ENCODE measurements around the gene HYCC2. TPM values are rescaled to one million over a fixed set of nuclear protein-coding genes. Genes with fewer than 3 reads are reported as not detected.
"Not testable (repeated sequence)": the region's sequence is repeated elsewhere in the genome, so short reads cannot be mapped to it uniquely, and the experiment has no call there.

Gene HYCC2
- total RNA-seq, 2 donors from 2014 or later, result 13.6 to 16.3 TPM

- no peaks in the 10 kb centered on the region for H3K27me3 ChIP-seq (replicated peaks; ENCODE audit: insufficient read depth)
- intact Hi-C loops (cut with DNase I), result no loop called here
- WGBS, result 94% methylated on average over 10 of the region's 10 CpGs
- TF ChIP-seq POLR2AphosphoS5 (IDR thresholded peaks at IDR 0.05) (no peak), CTCF (IDR thresholded peaks at IDR 0.05) (no peak), POLR2A (IDR thresholded peaks at IDR 0.05) (no peak)
- no peak for DNase-seq (ENCODE audit: low spot score)
- H3K4me3 ChIP-seq, result no peak overlapping the region
- no peaks in the 10 kb centered on the region for H3K4me1 ChIP-seq (replicated peaks)
- no peaks in the 10 kb centered on the region for H3K9me3 ChIP-seq
- no peaks in the 10 kb centered on the region for H3K36me3 ChIP-seq
- no peak overlapping the region for H3K27ac ChIP-seq
Measured at GRCh38 chr2:201059961-201060755, 11.3 kb downstream of the HYCC2 start.

GRCh38 chr2:201058914-201059313 is 12.6 kb downstream of the HYCC2 start:
- no peak for DNase-seq (ENCODE audit: low spot score)
- H3K27ac ChIP-seq, result no peak overlapping the region
- no peaks in the 10 kb centered on the region for H3K27me3 ChIP-seq (replicated peaks; ENCODE audit: insufficient read depth)
- H3K4me3 ChIP-seq, result no peak overlapping the region
- no peaks in the 10 kb centered on the region for H3K36me3 ChIP-seq
- TF ChIP-seq CTCF (IDR thresholded peaks at IDR 0.05), result no peak
- TF ChIP-seq POLR2AphosphoS5 (IDR thresholded peaks at IDR 0.05), result no peak
- no peak for TF ChIP-seq POLR2A (IDR thresholded peaks at IDR 0.05)
- intact Hi-C loops (cut with DNase I), result no loop called here
- WGBS, result 96% methylated on average over 1 of the region's 1 CpG
- H3K4me1 ChIP-seq (replicated peaks), result no peaks in the 10 kb centered on the region
- H3K9me3 ChIP-seq, result no peaks in the 10 kb centered on the region

GRCh38 chr2:201057715-201058248 is 13.7 kb downstream of the HYCC2 start:
- intact Hi-C loops (cut with DNase I), result no loop called here
- no peaks in the 10 kb centered on the region for H3K4me1 ChIP-seq (replicated peaks)
- H3K27me3 ChIP-seq (replicated peaks; ENCODE audit: insufficient read depth), result no peaks in the 10 kb centered on the region
- TF ChIP-seq POLR2A (IDR thresholded peaks at IDR 0.05) (no peak), POLR2AphosphoS5 (IDR thresholded peaks at IDR 0.05) (no peak), CTCF (IDR thresholded peaks at IDR 0.05) (no peak)
- H3K9me3 ChIP-seq, result no peaks in the 10 kb centered on the region
- 50% methylated on average over 4 of the region's 4 CpGs for WGBS
- H3K27ac ChIP-seq, result no peak overlapping the region
- DNase-seq (ENCODE audit: low spot score), result no peak
- H3K36me3 ChIP-seq, result no peaks in the 10 kb centered on the region
- H3K4me3 ChIP-seq, result no peak overlapping the region

GRCh38 chr2:201057087-201057521 is 14.4 kb downstream of the HYCC2 start:
- H3K9me3 ChIP-seq, result no peaks in the 10 kb centered on the region
- intact Hi-C loops (cut with DNase I), result no loop called here
- TF ChIP-seq POLR2AphosphoS5 (IDR thresholded peaks at IDR 0.05) (no peak), POLR2A (IDR thresholded peaks at IDR 0.05) (no peak)
- H3K36me3 ChIP-seq, result no peaks in the 10 kb centered on the region
- DNase-seq (ENCODE audit: low spot score), result no peak
- H3K27me3 ChIP-seq (replicated peaks; ENCODE audit: insufficient read depth), result no peaks in the 10 kb centered on the region
- 38% methylated on average over 2 of the region's 2 CpGs for WGBS
- no peak overlapping the region for H3K27ac ChIP-seq
- no peaks in the 10 kb centered on the region for H3K4me1 ChIP-seq (replicated peaks)
- H3K4me3 ChIP-seq, result no peak overlapping the region

- H3K27me3 ChIP-seq (replicated peaks; ENCODE audit: insufficient read depth), result no peaks in the 10 kb centered on the region
- WGBS, result over 99% methylated on average over 11 of the region's 11 CpGs
- intact Hi-C loops (cut with DNase I), result no loop called here
- no peaks in the 10 kb centered on the region for H3K36me3 ChIP-seq
- no peak overlapping the region for H3K27ac ChIP-seq
- no peaks in the 10 kb centered on the region for H3K4me1 ChIP-seq (replicated peaks)
- no peak for TF ChIP-seq POLR2AphosphoS5 (IDR thresholded peaks at IDR 0.05)
- no peak for TF ChIP-seq POLR2A (IDR thresholded peaks at IDR 0.05)
- DNase-seq (ENCODE audit: low spot score), result no peak
- H3K9me3 ChIP-seq, result no peaks in the 10 kb centered on the region
- no peak overlapping the region for H3K4me3 ChIP-seq
Measured at GRCh38 chr2:201049455-201049854, 22.0 kb downstream of the HYCC2 start.

GRCh38 chr2:201046881-201047280 is 24.6 kb downstream of the HYCC2 start:
- DNase-seq (ENCODE audit: low spot score), result no peak
- no peaks in the 10 kb centered on the region for H3K36me3 ChIP-seq
- intact Hi-C loops (cut with DNase I), result no loop called here
- H3K4me1 ChIP-seq (replicated peaks), result no peaks in the 10 kb centered on the region
- H3K4me3 ChIP-seq, result no peak overlapping the region
- no peaks in the 10 kb centered on the region for H3K9me3 ChIP-seq
- WGBS, result 98% methylated on average over 2 of the region's 2 CpGs
- H3K27me3 ChIP-seq (replicated peaks; ENCODE audit: insufficient read depth), result no peaks in the 10 kb centered on the region
- H3K27ac ChIP-seq, result no peak overlapping the region
- no peak for TF ChIP-seq CTCF (IDR thresholded peaks at IDR 0.05)
- no peak for TF ChIP-seq POLR2AphosphoS5 (IDR thresholded peaks at IDR 0.05)
- TF ChIP-seq POLR2A (IDR thresholded peaks at IDR 0.05), result no peak

GRCh38 chr2:201043050-201043449 is 28.4 kb downstream of the HYCC2 start:
- H3K36me3 ChIP-seq; H3K27ac ChIP-seq; DNase-seq (ENCODE audit: low spot score); H3K4me3 ChIP-seq; H3K9me3 ChIP-seq; H3K4me1 ChIP-seq (replicated peaks); H3K27me3 ChIP-seq (replicated peaks; ENCODE audit: insufficient read depth); intact Hi-C loops (cut with DNase I): not testable (repeated sequence)
- WGBS, result 88% methylated on average over 5 of the region's 5 CpGs

GRCh38 chr2:201042451-201042850 is 29.0 kb downstream of the HYCC2 start:
- H3K36me3 ChIP-seq; H3K27me3 ChIP-seq (replicated peaks; ENCODE audit: insufficient read depth); H3K9me3 ChIP-seq; H3K4me1 ChIP-seq (replicated peaks); intact Hi-C loops (cut with DNase I); H3K4me3 ChIP-seq; DNase-seq (ENCODE audit: low spot score); H3K27ac ChIP-seq: not testable (repeated sequence)
- 95% methylated on average over 27 of the region's 36 CpGs for WGBS

Data from prostate gland (tissue), 2 donors.